SU-DHL-6 (cell line): ENCODE results near the gene C11orf68.

Experiments used
- CTCF ChIP-seq: fragments of 200-600 bp; sonication (generic); IDR thresholded peaks from one replicate; pipeline ENCODE4 v1.5.1; 2017; ENCODE audit warnings: antibody characterized with exemption, mild to moderate bottlenecking, low read length, moderate library complexity; ENCODE audit not compliant: insufficient read depth, poor library complexity, severe bottlenecking
- EZH2phosphoT487 ChIP-seq: fragments of 200-600 bp; sonication (generic), shearing (Covaris generic); conservative IDR thresholded peaks from 2 replicates; pipeline ENCODE4 v1.6.1; 2018; ENCODE audit warnings: mild to moderate bottlenecking, antibody characterized with exemption, low read length, moderate library complexity, mixed read lengths

- TF ChIP-seq CTCF (no peak), EZH2phosphoT487 (no peak)
Observed at GRCh38 chr11:65945430-65945911, 26.6 kb upstream of the C11orf68 start, which contains the start of gene TSGA10IP.
